Uterus (tissue), 2 donors: ENCODE results near the gene SLC22A15.

ENCODE experiments used
- CTCF ChIP-seq, 4 experiments: fragments of 200-600 bp in 2 of 4; fragments of 450-650 bp in 2 of 4; sonication (generic) in 2 of 4; IDR thresholded peaks; one replicate each; pipeline ENCODE4 v1.5.1; 2016 to 2019; ENCODE audit warnings: antibody characterized with exemption in 4 of 4, mild to moderate bottlenecking in 2 of 4, moderate library complexity in 1 of 4
- POLR2A ChIP-seq, 2 donors: fragments of 450-650 bp; IDR thresholded peaks; one replicate each; pipeline ENCODE4 v1.6.1; 2016; ENCODE audit warnings: antibody characterized with exemption in 2 of 2, mild to moderate bottlenecking in 1 of 2, moderate library complexity in 1 of 2

- TF ChIP-seq CTCF (IDR thresholded peaks at IDR 0.05) (no peak), POLR2A (IDR thresholded peaks at IDR 0.05) (no peak)
These were observed 27.2 kb upstream of the SLC22A15 start for GRCh38 chr1:115949156-115949555.
